ENCODE results near the gene PDK3. TPM values are rescaled to one million over a fixed set of nuclear protein-coding genes. Genes with fewer than 3 reads are reported as not detected.

PDK3 gene
- total RNA-seq, 3 donors from 2014 or later (not counting 1 experiment from before 2014, with no cell fraction given) = 21.9 to 30.9 (median 28.1) TPM

DNA sequence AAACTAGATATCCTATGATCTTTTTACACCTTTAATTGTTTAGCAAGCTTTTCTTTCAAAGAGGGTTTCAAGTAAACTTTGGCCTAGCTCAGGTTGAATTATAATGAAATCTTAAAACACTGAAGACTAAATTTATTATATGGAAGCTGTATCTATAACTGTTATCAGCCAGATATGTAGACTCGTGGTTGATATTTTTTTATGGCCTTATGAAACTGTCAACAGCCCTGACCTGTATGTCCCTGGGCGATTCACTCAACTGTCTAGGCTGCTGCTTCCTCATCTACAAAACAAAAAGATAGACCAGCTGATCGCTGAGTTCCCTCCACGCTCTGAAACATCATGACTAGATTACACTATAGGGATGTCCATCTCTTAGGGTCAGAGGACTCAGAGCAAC is 21.2 kb upstream of the PDK3 start:
- H3K4me1 Mint-ChIP-seq = no peaks in the 10 kb centered on the region
- H3K36me3 Mint-ChIP-seq = no peaks in the 10 kb centered on the region
- Histone ChIP-seq H3K4me3 (ENCODE audit: low read length) (no peak overlapping the region), H3K27me3 (ENCODE audit: control insufficient read depth, insufficient read depth, low read length) (no peaks in the 10 kb centered on the region), H3K9me3 (ENCODE audit: control insufficient read depth, insufficient read depth, low read length) (no peaks in the 10 kb centered on the region), H3K36me3 (ENCODE audit: control insufficient read depth, insufficient read depth, low read length) (no peaks in the 10 kb centered on the region), H3K27ac (ENCODE audit: low read length) (no peak overlapping the region), H3K4me1 (ENCODE audit: control insufficient read depth, insufficient read depth, low read length) (no peaks in the 10 kb centered on the region)
- no peak for TF ChIP-seq CTCF (IDR thresholded peaks at IDR 0.05)
- no peak overlapping the region for H3K4me3 Mint-ChIP-seq
- peaks cover 0 to 9% of the 10 kb centered on the region in 2 donors for H3K27me3 Mint-ChIP-seq (ENCODE audit: low read depth in 2 of 2)
- WGBS (ENCODE audit: insufficient coverage) = 87% methylated on average over 3 of the region's 4 CpGs
- no peak for ATAC-seq
- DNase-seq = no peak
- intact Hi-C loops (cut with micrococcal nuclease) = no loop called here
- H3K9me3 Mint-ChIP-seq = no peaks in the 10 kb centered on the region
- no peak overlapping the region for H3K27ac Mint-ChIP-seq

DNA sequence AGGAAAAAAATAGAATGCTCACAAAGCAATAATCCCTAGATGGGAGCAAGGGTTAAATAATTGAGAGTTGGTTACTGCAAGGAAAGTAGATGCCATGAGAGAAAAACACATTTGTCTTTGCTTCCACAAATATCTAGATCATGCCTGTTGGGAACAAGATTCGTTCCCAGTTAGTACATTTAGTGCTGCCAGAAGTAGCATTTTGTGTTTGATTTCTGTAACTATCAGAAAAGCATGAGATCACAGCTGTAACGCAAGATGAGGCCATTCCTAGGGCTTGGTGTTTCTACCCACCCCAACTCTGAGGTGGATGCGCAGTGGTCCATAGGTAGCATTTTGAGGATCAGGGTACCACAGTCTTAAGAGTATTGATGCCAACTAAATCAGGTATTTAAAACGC is 20.4 kb upstream of the PDK3 start:
- ATAC-seq (no peak), DNase-seq (no peak)
- intact Hi-C loops (cut with micrococcal nuclease) = no loop called here
- no peaks in the 10 kb centered on the region for H3K9me3 Mint-ChIP-seq
- no peaks in the 10 kb centered on the region for H3K36me3 ChIP-seq (ENCODE audit: control insufficient read depth, insufficient read depth, low read length)
- no peak overlapping the region for H3K27ac Mint-ChIP-seq
- H3K4me3 ChIP-seq (ENCODE audit: low read length) = no peak overlapping the region
- no peak overlapping the region for H3K4me3 Mint-ChIP-seq
- no peaks in the 10 kb centered on the region for H3K4me1 ChIP-seq (ENCODE audit: control insufficient read depth, insufficient read depth, low read length)
- no peak for TF ChIP-seq CTCF (IDR thresholded peaks at IDR 0.05)
- H3K27me3 ChIP-seq (ENCODE audit: control insufficient read depth, insufficient read depth, low read length) = no peaks in the 10 kb centered on the region
- H3K4me1 Mint-ChIP-seq = no peaks in the 10 kb centered on the region
- 76% methylated on average over 4 of the region's 4 CpGs for WGBS (ENCODE audit: insufficient coverage)
- H3K9me3 ChIP-seq (ENCODE audit: control insufficient read depth, insufficient read depth, low read length) = no peaks in the 10 kb centered on the region
- H3K36me3 Mint-ChIP-seq = no peaks in the 10 kb centered on the region
- peaks cover 0 to 9% of the 10 kb centered on the region in 2 donors for H3K27me3 Mint-ChIP-seq (ENCODE audit: low read depth in 2 of 2)
- no peak overlapping the region for H3K27ac ChIP-seq (ENCODE audit: low read length)

DNA sequence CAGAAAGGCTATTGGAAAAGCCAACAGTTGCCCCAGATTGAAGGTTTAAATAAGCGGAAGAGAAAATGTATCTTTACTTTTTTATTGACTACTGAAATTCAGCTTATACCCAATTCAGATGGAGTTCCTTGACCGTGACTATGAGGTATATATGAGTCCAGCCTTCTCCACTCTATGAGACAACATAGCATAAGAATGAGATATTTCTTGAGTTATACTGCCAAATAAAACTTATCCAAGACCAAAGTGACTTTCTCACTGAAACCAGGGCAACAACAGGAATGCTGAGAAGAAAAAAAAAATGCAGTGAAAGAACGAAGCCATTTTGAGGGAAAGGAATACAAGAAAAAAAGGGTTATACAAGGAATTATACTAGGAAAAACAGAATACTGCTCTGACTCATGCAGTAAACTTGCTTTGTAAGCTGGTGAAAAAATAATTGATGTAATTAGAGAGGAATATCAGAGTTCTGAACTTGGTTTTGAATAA is 16.3 kb upstream of the PDK3 start:
- Mint-ChIP-seq H3K4me1 (no peaks in the 10 kb centered on the region), H3K9me3 (no peaks in the 10 kb centered on the region), H3K27me3 (ENCODE audit: low read depth in 2 of 2) (peaks cover 0 to 9% of the 10 kb centered on the region in 2 donors), H3K27ac (no peak overlapping the region), H3K36me3 (no peaks in the 10 kb centered on the region), H3K4me3 (no peak overlapping the region)
- no peak for ATAC-seq
- WGBS (ENCODE audit: insufficient coverage) = 100% methylated on average over 1 of the region's 3 CpGs
- Histone ChIP-seq H3K27ac (ENCODE audit: low read length) (no peak overlapping the region), H3K36me3 (ENCODE audit: control insufficient read depth, insufficient read depth, low read length) (no peaks in the 10 kb centered on the region), H3K4me1 (ENCODE audit: control insufficient read depth, insufficient read depth, low read length) (no peaks in the 10 kb centered on the region), H3K4me3 (ENCODE audit: low read length) (no peak overlapping the region), H3K9me3 (ENCODE audit: control insufficient read depth, insufficient read depth, low read length) (no peaks in the 10 kb centered on the region), H3K27me3 (ENCODE audit: control insufficient read depth, insufficient read depth, low read length) (no peaks in the 10 kb centered on the region)
- TF ChIP-seq CTCF (IDR thresholded peaks at IDR 0.05) = no peak
- intact Hi-C loops (cut with micrococcal nuclease) = no loop called here
- no peak for DNase-seq

- H3K27me3 Mint-ChIP-seq (ENCODE audit: low read depth in 2 of 2) = no peaks in the 10 kb centered on the region
- peaks cover 14% of the 10 kb centered on the region for H3K4me1 ChIP-seq (ENCODE audit: control insufficient read depth, insufficient read depth, low read length)
- no peaks in the 10 kb centered on the region for H3K9me3 Mint-ChIP-seq
- no peak overlapping the region for H3K4me3 ChIP-seq (ENCODE audit: low read length)
- H3K4me3 Mint-ChIP-seq = no peak overlapping the region
- H3K36me3 ChIP-seq (ENCODE audit: control insufficient read depth, insufficient read depth, low read length) = no peaks in the 10 kb centered on the region
- ATAC-seq (no peak), DNase-seq (no peak)
- TF ChIP-seq CTCF (IDR thresholded peaks at IDR 0.05) = no peak
- WGBS (ENCODE audit: insufficient coverage) = 71% methylated on average over 1 of the region's 3 CpGs
- H3K27ac Mint-ChIP-seq = no peak overlapping the region
- no peaks in the 10 kb centered on the region for H3K36me3 Mint-ChIP-seq
- no peaks in the 10 kb centered on the region for H3K9me3 ChIP-seq (ENCODE audit: control insufficient read depth, insufficient read depth, low read length)
- intact Hi-C loops (cut with micrococcal nuclease) = no loop called here
- peaks cover 19 to 27% of the 10 kb centered on the region in 2 donors for H3K4me1 Mint-ChIP-seq
- no peaks in the 10 kb centered on the region for H3K27me3 ChIP-seq (ENCODE audit: control insufficient read depth, insufficient read depth, low read length)
- no peak overlapping the region for H3K27ac ChIP-seq (ENCODE audit: low read length)
Observed at GRCh38 chrX:24463077-24463476, 2.0 kb upstream of the PDK3 start.
